Measurements from ENCODE around the gene TAB3.
"Not testable (repeated sequence)": the region's sequence is repeated elsewhere in the genome, so short reads cannot be mapped to it uniquely, and the experiment has no call there.

TAB3 gene

DNA sequence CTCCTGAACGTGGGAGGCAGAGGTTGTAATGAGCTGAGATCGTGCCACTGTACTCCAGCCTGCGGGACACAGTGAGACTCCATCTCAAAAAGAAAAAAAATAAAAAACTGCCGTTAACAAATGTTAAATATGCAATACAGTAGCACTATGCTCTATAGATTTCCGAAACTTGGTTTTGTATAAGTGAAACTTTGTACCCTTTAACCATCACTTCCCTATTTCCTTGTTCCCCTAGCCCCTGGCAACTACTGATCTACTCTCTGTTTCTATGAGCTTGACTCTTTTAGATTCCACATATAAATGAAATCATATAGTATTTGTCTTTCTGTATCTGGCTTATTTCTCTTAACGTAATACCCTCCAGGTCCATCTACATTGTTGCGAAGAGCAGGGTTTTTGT lies 74.1 kb downstream of the TAB3 start:
- no peak for DNase-seq

GRCh38 chrX:30812326-30812725 lies 76.7 kb downstream of the TAB3 start:
- DNase-seq: no peak

DNA sequence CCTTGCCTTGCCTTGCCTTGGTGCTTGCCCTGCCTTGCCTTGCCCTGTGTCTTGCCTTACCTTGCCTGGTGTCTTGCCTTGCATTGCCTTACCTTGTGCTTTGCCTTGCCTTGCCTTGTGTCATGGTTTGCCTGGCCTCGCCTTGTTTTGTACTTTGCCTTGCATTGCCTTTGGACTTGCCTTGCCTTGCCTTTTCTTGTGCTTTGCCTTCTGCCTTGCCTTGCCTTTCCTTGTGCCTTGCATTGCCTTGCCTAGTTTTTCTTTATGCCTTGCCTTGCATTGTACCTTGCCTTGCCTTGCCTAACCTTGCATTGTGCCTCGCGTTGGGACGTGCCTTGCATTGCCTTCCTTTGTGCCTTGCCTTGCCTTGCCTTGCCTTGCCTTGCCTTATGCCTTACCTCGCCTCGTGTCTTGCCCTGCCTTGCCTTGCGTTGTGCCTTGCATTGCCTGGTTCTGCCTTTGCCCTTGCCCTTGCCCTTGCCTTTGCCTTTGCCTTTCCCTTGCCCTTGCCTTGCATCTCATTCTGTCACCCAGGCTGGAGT lies 82.8 kb downstream of the TAB3 start:
- DNase-seq: no peak

GRCh38 chrX:30804462-30804861 lies 84.6 kb downstream of the TAB3 start:
- DNase-seq: no peak

DNA sequence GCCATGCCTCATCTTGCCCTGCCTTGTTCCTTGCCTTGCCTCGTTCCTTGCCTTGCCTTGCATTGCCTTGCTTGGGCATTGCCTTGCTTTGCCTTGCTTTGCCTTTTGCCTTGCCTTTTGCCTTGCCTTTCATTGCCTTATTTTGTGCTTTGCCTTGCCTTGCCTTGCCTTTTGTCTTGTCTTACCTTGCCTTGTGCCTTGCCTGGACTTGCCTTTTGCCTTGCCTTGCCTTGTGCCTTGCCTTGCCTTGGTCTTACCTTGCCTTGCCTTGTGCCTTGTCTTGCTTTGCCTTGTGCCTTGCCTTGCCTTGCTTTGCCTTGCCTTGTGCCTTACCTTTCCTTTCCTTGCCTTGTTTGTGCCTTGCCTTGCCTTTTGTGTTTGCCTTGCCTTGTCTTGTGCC lies 88.2 kb downstream of the TAB3 start:
- no peak for DNase-seq

DNA sequence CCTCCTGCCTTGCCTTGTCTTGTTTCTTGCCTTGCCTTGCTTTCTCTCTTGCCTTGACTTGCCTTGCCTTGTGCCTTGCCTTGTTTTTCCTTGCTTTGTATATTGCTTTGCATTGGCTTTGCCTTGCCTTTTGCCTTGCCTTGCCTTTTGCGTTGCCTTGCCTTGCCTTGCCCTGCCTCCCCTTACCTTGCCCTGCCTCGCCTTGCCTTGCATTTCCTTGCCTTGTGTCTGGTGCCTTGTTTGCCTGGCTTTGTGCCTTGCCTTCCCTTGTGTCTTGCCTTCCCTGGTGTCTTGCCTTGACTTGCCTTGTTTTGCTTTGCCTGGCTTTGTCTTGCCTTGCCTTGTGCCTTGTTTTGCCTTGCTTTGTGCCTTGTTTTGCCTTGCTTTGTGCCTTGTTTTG lies 89.7 kb downstream of the TAB3 start:
- DNase-seq: no peak

DNA sequence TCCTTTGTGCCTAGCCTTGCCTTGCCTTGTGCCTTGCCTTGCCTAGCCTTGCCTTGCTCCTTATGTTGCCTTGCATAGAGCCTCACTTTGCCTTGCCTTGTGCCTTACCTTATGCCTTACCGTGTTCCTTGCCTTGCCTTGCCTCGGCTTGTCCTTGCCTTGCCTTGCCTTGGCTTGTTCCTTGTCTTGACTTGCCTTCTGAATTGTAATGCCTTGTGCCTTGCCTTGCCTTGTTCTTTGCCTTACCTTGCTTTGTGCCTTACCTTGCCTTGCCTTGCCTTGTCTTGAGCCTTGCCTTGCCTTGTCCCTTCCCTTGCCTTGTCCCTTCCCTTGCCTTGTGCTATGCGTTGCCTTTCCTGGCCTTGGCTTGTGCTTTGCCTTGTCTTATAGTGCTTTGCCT lies 90.2 kb downstream of the TAB3 start:
- DNase-seq: no peak

- DNase-seq: not testable (repeated sequence)
Measured at GRCh38 chrX:30797301-30797700, 91.8 kb downstream of the TAB3 start.

DNA sequence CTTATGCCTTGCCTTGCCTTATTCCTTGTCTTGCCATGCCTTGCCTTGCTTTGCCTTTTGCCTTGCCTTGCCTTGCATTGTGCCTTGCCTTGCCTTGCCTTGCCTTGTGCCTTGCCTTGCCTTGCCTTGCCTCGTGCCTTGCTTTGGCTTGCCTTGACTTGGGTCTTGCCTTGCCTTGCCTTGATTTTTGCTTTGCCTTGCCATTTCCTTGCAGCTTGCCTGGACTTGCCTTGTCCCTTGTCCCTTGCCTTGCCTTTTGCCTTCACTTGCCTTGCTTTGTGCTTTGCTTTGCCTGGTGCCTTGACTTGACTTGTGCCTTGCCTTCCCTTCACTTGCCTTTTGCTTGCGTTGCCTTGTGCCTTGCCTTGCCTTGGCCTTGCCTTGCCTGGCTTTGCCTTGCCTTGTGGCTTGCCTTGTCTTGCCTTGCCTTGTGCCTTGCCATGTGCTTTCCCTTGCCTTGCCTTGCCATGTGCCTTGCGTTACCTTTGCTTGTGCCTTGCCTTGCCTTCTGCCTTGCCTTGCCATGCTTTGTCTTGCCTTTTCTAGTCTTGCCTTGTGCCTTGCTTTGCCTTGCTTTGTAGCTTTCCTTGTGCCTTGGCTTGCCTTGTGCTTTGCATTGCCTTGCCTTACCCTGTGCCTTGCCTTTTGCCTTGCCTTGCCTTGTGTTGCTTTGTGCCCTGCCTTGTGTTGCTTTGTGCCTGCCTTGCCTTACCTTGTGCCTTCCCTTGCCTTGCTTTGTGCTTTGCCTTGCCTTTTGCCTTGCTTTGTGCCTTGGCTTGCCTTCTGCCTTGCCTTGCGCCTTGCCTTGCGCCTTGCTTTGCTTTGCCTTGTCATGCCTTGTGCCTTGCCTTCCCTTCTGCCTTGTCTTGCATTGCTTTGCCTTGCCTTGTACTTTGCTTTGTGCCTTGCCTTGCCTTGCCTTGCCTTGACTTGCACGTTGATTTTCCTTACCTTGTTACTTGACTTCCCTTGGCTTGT lies 92.8 kb downstream of the TAB3 start:
- DNase-seq: no peak

DNA sequence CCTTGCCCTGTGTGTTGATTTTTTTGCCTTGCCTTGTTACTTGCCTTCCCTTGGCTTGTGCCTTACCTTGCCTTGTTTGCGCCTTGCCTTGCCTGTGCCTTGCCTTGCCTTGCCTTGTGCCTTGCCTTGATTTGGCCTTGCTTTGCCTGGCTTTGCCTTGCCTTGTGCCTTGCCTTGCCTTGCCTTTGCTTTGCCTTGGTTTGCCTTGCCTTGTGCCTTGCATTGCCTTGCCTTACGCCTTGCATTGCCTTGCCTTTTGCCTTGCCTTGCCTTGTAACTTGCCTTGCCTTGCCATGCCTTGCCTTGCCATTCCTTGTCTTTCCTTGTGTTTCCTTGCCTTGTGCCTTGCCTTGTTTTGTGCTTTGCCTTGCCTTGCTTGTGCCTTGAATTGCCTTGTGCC lies 94.6 kb downstream of the TAB3 start:
- DNase-seq: no peak

DNA sequence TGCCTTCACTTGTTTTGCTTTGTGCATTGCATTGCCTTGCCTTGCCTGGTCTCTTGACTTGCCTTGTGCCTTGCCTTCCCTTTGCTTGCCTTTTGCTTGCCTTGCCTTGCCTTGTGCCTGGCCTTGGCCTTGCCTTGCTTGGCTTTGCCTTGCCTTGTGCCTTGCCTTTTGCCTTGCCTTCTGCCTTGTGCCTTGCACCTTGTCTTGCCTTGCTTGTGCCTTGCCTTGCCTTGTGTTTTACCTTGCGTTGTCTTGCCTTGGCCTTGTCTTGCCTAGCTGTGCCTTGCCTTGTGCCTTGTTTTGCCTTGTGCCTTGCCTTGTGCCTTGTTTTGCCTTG lies 95.3 kb downstream of the TAB3 start:
- no peak for DNase-seq

DNA sequence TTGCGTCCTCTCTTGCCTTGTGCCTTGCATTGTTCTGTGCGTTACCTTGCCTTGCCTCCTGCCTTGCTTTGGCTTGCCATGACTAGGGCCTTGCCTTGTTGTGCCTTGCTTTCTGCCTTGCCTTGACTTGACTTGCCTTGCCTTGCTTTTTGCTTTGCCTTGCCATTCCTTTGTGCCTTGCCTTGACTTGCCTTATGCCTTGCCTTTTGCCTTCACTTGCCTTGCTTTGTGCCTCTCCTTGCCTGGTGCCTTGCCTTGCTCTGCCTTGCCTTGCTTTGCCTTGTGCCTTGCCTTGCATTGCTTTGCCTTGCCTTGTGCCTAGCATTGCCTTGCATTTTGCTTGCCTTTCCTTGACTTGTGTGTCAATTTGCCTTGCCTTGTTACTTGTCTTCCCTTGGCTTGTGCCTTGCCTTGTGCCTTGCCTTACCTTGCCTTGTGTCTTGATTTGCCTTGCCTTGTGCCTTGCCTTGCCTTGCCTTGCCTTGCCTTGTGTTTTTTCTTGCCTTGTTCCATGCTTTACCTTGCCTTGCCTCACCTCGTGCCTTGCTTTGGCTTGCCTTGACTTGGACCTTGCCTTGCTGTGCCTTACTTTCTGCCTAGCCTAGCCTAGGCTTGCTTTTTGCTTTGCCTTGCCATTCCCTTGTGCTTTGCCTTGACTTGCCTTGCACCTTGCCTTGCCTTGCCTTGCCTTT lies 95.8 kb downstream of the TAB3 start:
- no peak for DNase-seq

DNA sequence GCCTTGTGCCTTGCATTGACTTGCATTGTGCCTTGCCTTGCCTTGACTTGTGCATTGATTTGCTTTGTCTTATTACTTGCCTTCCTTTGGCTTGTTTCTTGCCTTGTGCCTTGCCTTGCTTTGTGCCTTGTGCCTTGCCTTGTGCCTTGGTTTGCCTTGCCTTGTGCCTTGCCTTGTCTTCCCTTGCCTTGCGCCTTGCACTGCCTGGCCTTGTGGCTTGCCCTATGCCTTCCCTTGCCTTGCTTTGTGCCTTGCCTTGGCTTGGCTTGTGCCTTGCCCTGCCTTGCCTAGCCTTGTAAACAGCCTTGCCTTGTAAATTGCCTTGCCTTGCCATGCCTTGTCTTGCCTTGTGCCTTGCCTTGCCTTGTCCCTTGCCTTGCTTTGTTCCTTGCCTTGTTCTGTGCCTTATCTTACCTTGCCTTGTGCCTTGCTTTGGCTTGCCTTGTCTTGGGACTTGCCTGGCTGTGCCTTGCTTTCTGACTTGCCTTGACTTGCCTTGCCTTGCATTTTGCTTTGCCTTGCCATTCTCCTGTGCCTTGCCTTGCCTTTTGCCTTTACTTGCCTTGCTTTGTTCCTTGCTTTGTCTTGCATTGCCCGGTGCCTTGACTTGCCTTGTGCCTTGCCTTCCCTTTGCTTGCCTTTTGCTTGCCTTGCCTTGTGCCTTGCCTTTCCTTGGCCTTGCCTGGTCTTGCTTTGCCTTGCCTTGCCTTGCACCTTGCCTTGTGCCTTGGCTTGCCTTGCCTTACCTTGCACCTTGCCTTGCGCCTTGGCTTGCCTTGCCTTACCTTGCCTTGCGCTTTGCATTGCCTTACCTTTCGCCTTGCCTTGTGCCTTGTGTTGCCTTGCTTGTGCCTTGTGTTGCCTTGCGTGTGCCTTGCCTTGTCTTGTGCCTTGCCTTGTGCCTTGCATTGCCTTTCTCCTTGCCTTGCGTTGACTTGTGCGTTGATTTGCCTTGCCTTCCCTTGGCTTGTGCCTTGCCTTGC lies 97.5 kb downstream of the TAB3 start:
- DNase-seq: no peak

GRCh38 chrX:30787012-30787411 lies 102.0 kb downstream of the TAB3 start:
- no peak for DNase-seq

GRCh38 chrX:30786374-30786773 lies 102.7 kb downstream of the TAB3 start:
- no peak for DNase-seq

DNA sequence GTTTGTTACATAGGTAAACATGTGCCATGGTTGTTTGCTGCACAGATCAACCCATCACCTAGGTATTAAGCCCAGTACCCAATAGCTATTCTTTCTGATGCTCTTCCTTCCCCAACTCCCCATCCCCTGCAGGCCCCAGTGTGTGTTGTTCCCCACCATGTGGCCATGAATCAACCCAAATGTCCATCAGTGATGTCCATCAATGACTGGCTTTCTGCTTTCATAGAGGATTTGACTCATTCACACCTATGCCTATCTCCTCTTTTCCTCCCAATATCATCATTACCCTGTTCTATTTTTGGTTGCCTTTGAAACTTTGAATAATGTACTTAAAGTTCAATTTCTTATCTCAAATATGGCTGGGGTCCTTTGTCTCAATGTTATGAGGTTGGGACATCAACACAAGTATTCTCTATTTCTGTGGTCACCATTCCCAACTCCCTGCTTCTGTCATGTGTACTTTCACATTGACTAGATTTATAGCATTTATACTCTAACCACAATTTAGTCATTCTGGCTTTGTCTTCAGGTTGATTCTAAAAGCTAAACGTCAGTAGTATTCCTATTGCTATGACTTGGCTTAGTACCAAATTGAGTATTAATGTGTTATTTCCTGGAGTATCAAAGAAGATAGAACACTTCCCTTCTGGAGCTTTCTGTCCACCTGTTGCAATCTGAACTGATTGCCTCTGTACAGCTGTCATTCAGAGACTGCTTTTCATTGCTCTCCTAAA lies 107.2 kb downstream of the TAB3 start:
- peak in 1 of 5 donors; percentile 13 for DNase-seq

DNA sequence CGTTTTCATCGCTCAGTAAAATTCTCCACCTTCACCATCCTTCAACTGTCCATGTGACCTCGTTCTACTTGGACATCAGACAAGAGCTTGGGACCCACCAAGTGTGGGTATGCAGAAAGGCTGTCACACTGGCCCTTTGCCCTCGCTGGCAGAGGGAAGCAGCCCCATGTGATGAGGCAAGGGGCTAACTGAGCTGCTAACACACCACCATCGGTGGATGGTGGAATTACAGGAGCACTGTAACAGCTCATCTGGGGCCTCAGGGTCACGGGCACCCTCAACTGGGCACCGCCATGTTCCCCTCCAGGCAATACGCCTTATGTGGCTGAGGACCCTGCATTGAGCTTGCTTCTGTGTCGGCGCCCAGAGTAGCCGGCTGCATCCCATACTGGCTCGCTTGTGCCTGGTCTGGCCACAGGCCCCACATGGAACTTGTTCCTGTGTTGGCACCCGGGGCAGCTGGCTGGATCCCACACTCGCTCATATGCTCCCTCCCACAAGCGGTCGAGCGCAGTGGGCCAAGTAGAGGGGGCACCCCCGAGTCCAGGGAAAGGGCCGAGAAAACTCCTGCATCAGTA lies 109.5 kb downstream of the TAB3 start:
- no peak for DNase-seq

GRCh38 chrX:30777575-30777974 lies 111.5 kb downstream of the TAB3 start:
- no peak for DNase-seq

Measured in T-helper 1 cell (primary cell).